Adrenal gland (tissue), 12 donors: ENCODE results near the gene TRAPPC11. TPM values are rescaled to one million over a fixed set of nuclear protein-coding genes. Genes with fewer than 3 reads are reported as not detected.
A peak's percentile ranks its signal among the peaks of the same experiment; 100 is the strongest.

Source experiments
- DNase-seq, 7 donors: peaks; one replicate each; pipeline ENCODE4 v3.0.0-alpha.2; 2019 to 2020
- H3K27ac ChIP-seq, 5 donors: fragments of 200-600 bp; sonication (generic) in 4 of 5; 1 replicate in 3 of 5; 2 replicates in 2 of 5; pipeline versions ENCODE4 v1.5.1 to v1.8.0; 2016 to 2020; ENCODE audit warnings: mild to moderate bottlenecking in 1 of 5
- H3K27me3 ChIP-seq: fragments of 200-600 bp; 2 replicates; pipeline ENCODE4 v1.8.0; 2021
- H3K36me3 ChIP-seq, 2 donors: fragments of 200-600 bp; replicated peaks in 1 of 2; 1 replicate in 1 of 2; 2 replicates in 1 of 2; pipeline versions ENCODE4 v1.5.1 to v1.8.0; 2018 to 2022
- H3K4me1 ChIP-seq, 2 donors: fragments of 200-600 bp; replicated peaks in 1 of 2; 1 replicate in 1 of 2; 2 replicates in 1 of 2; pipeline versions ENCODE4 v1.5.1 to v1.8.0; 2018 to 2021
- H3K4me3 ChIP-seq, 4 donors: fragments of 200-600 bp; sonication (generic) in 3 of 4; one replicate each; pipeline ENCODE4 v1.5.1; 2016 to 2018
- H3K9me3 ChIP-seq, 3 donors: fragments of 200-600 bp; sonication (generic) in 1 of 3; replicated peaks in 1 of 3; 1 replicate in 2 of 3; 2 replicates in 1 of 3; pipeline versions ENCODE4 v1.5.1 to v1.8.0; 2016 to 2021
- CTCF ChIP-seq, 6 experiments: fragments of 450-650 bp in 4 of 6; fragments of 200-600 bp in 2 of 6; sonication (generic) in 1 of 6; IDR thresholded peaks; 1 replicate in 5 of 6; 2 replicates in 1 of 6; pipeline versions ENCODE4 v1.5.1 to v1.8.0; 2016 to 2021; ENCODE audit warnings: antibody characterized with exemption in 6 of 6, mild to moderate bottlenecking in 2 of 6, moderate library complexity in 1 of 6
- POLR2A ChIP-seq, 2 donors: fragments of 450-650 bp; IDR thresholded peaks; one replicate each; pipeline ENCODE4 v1.6.1; 2017; ENCODE audit warnings: antibody characterized with exemption in 2 of 2, mild to moderate bottlenecking in 2 of 2, moderate library complexity in 1 of 2
- WGBS, 4 donors: extraction: QIAGEN DNeasy Blood & Tissue Kit in 2 of 4; methylation state at CpG; one replicate each; pipeline versions ENCODE4 v1.1.5 to v1.1.7; 2013 to 2017; 5-methylcytosine and 5-hydroxymethylcytosine counted together
- intact Hi-C, 2 donors: fragments of 100-400 bp; cut with DNase I; formaldehyde crosslinking; loops; one replicate each; pipeline versions ENCODE4 v1.14.1 to v1.15.0; 2022 to 2023
- polyA plus RNA-seq, 3 donors: library from polyadenylated mRNA; stranded (reverse); fragments of 200-250 nt in 2 of 3; fragments of 350-450 nt in 1 of 3; fragmentation: Illumina TruSeq in 1 of 3; extraction: RNeasy Lipid Tissue Mini Kit (QIAGEN cat#74804) in 1 of 3; gene quantifications; one replicate each; pipeline ENCODE4 v1.2.3, GENCODE V29; 2013 to 2014
- total RNA-seq, 9 donors: library from RNA; depleted of rRNA in 4 of 9; stranded (reverse); fragments of >200 nt in 4 of 9; fragments of 120-200 nt in 1 of 9; fragmentation: NEBNext Ultra II Directional in 1 of 9; extraction: Animal tissue kit (Norgen Biotek cat#: 25700) in 1 of 9; gene quantifications; one replicate each; pipeline versions ENCODE4 v1.1.0 to v1.2.4, GENCODE V29; 2013 to 2023
- donor health status: healthy with polysubstance abuse.
- donor health status: Bipolar disorder and iron deficiency.
- donor health status: DM: yes; HTN: yes; CAD: no.
- donor health status: DM: no; HTN: no; CAD: no.
- donor health status: DM: no; HTN: no; CAD: no.
- donor health status: DM: yes; HTN: yes; CAD: no.

TRAPPC11 gene
- total and polyA plus RNA-seq, 12 donors: 20.5 to 116 (median 44.6) TPM

- no peak for TF ChIP-seq CTCF (IDR thresholded peaks at IDR 0.05)
- TF ChIP-seq POLR2A (IDR thresholded peaks at IDR 0.05): no peak
- Histone ChIP-seq H3K4me3 (peak overlapping the region in 2 of 4 donors; percentile 79 to 92), H3K4me1 (peaks cover 22 to 32% of the 10 kb centered on the region in 2 donors), H3K27ac (no peak overlapping the region), H3K27me3 (no peaks in the 10 kb centered on the region), H3K9me3 (no peaks in the 10 kb centered on the region), H3K36me3 (peaks cover 0 to 10% of the 10 kb centered on the region in 2 donors)
- intact Hi-C loops: loop anchor here in 1 of 2 donors (10.0 kb wide), 2 partner anchors 153 to 183 kb away; partner anchors contain the start of gene ING2
- 40 to 49% (median 42%) methylated on average over 3 of the region's 3 CpGs for WGBS, 4 donors
- no peak for DNase-seq
Observed at GRCh38 chr4:183657564-183657963, 1.5 kb upstream of the TRAPPC11 start.

GRCh38 chr4:183658362-183659028, 598 bp upstream of the TRAPPC11 start:
- intact Hi-C loops: loop anchor here in 1 of 2 donors (10.0 kb wide), 2 partner anchors 154 to 184 kb away; partner anchors contain the start of gene ING2
- 0 to 3% (median 0%) methylated on average over 16 to 36 of the region's 39 CpGs for WGBS, 4 donors
- peak overlapping the region; percentile 21 to 99 (median 92) for H3K27ac ChIP-seq
- DNase-seq: peak in 4 of 7 donors; percentile 29 to 37 (median 33)
- peak overlapping the region; percentile 24 to 93 (median 86) for H3K4me3 ChIP-seq
- peaks cover 0 to under 1% of the 10 kb centered on the region in 2 donors for H3K36me3 ChIP-seq
- peaks cover 22 to 32% of the 10 kb centered on the region in 2 donors for H3K4me1 ChIP-seq
- H3K27me3 ChIP-seq: no peaks in the 10 kb centered on the region
- no peak for TF ChIP-seq POLR2A (IDR thresholded peaks at IDR 0.05)
- TF ChIP-seq CTCF (IDR thresholded peaks at IDR 0.05): no peak
- H3K9me3 ChIP-seq: no peaks in the 10 kb centered on the region

- H3K27me3 ChIP-seq: no peaks in the 10 kb centered on the region
- peaks cover 0 to 12% of the 10 kb centered on the region in 2 donors for H3K36me3 ChIP-seq
- intact Hi-C loops: loop anchor here in 1 of 2 donors (10.0 kb wide), 2 partner anchors 155 to 185 kb away; partner anchors contain the start of gene ING2
- H3K4me3 ChIP-seq: peak overlapping the region in 3 of 4 donors; percentile 74 to 92 (median 79)
- H3K27ac ChIP-seq: peak overlapping the region; percentile 66 to 99 (median 92)
- WGBS, 4 donors: 2 to 7% (median 4%) methylated on average over 10 of the region's 10 CpGs
- no peaks in the 10 kb centered on the region for H3K9me3 ChIP-seq
- TF ChIP-seq CTCF (IDR thresholded peaks at IDR 0.05) (no peak), POLR2A (IDR thresholded peaks at IDR 0.05) (no peak)
- H3K4me1 ChIP-seq: peaks cover 22 to 32% of the 10 kb centered on the region in 2 donors
- DNase-seq: no peak
Observed at GRCh38 chr4:183659872-183660242, 764 bp downstream of the TRAPPC11 start.

GRCh38 chr4:183666088-183666487, 7.0 kb downstream of the TRAPPC11 start:
- Histone ChIP-seq H3K4me1 (peaks cover 0 to under 1% of the 10 kb centered on the region in 2 donors), H3K4me3 (no peak overlapping the region), H3K27ac (no peak overlapping the region), H3K9me3 (peaks cover 0 to 8% (median 0%) of the 10 kb centered on the region in 3 donors), H3K36me3 (peaks cover 0 to 59% of the 10 kb centered on the region in 2 donors), H3K27me3 (no peaks in the 10 kb centered on the region)
- DNase-seq: no peak
- TF ChIP-seq CTCF (IDR thresholded peaks at IDR 0.05) (no peak), POLR2A (IDR thresholded peaks at IDR 0.05) (no peak)
- WGBS, 4 donors: 98 to 100% (median 100%) methylated on average over 1 of the region's 1 CpG
- intact Hi-C loops: no loop called here
